NCI-H2227 (cell line): ENCODE results near the gene NOX3.
"Not testable (repeated sequence)": the region's sequence is repeated elsewhere in the genome, so short reads cannot be mapped to it uniquely, and the experiment has no call there.

Experiments
- DNase-seq: peaks from one replicate; lab custom pipeline; 2025; ENCODE audit not compliant: unreplicated experiment; lab: John Stamatoyannopoulos, UW

Gene NOX3

GRCh38 chr6:155470979-155471616 lies 15.5 kb upstream of the NOX3 start:
- not testable (repeated sequence) for DNase-seq

DNA sequence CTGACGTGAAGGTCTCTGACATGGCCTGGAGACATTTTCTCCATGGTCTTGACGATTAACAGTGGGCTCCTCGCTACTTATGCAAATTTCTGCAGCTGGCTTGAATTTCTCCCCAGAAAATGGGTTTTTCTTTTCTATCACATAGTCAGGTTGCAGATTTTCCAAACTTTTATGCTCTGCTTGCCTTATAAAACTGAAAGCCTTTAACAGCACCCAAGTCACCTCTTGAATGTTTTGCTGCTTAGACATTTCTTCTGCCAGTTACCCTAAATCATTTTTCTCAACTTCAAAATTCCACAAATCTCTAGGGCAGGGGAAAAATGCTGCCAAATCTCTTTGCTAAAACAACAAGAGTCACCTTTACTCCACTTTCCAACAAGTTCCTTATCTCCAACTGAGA lies 12.9 kb upstream of the NOX3 start:
- not testable (repeated sequence) for DNase-seq

GRCh38 chr6:155466539-155466938 lies 10.9 kb upstream of the NOX3 start:
- DNase-seq = no peak

DNA sequence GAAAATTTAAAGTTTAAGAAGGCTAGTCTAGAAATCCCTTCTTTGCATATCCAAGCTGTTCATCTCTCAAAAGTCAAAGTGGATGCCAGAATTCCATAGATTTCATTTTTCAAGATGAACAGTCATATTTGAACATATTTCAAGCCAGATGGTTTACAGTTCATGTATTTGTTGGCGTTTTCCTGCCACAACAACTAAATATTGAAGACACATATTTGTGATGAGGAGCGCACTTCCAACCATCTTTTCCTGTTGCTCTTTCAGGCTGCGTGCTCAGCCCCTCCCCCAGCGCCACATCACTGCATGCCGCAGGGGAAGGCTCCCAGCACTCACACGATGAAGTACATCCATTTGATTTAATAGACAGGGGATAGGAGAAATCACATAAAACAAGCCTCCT lies 5.9 kb upstream of the NOX3 start:
- DNase-seq = peak; percentile 3

- DNase-seq = no peak
Measured at GRCh38 chr6:155454471-155454870, 1.2 kb downstream of the NOX3 start.

- DNase-seq = no peak
Measured at GRCh38 chr6:155454008-155454407, 1.6 kb downstream of the NOX3 start.

GRCh38 chr6:155452576-155452975 lies 3.1 kb downstream of the NOX3 start:
- DNase-seq = no peak

DNA sequence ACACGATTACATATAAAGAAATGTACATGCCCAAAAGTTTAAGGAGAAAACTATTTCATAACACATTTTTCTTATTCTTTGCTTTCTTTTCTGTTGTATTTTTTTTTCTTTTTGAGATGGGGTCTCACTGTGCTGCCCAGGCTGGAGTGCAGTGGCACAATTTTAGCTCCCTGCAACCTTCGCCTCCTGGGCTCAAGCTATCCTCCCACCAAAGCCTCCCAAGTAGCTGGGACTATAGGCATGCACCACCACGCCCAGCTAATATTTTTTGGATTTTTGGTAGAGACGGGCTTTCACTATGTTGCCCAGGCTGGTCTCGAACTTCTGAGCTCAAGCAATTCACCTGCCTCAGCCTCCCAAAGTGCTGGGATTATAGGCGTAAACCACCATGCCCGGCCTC lies 4.1 kb downstream of the NOX3 start:
- DNase-seq = not testable (repeated sequence)

DNA sequence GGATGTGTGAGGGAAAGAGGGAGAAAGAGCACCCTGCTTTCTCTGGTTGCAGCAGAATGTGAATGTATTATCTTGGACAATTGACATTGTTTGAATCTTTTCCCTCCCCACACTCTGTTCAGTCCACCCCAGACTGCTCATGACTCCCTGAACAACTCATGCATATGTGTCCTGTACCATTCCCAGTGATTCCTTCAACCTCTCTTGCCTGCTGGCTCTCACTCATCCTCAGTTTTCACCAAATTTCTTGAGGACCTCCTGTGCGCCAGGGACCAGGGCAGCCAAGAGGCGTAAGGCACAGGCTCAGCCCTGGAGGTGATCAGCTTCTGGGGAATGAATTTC lies 5.4 kb downstream of the NOX3 start:
- no peak for DNase-seq

DNA sequence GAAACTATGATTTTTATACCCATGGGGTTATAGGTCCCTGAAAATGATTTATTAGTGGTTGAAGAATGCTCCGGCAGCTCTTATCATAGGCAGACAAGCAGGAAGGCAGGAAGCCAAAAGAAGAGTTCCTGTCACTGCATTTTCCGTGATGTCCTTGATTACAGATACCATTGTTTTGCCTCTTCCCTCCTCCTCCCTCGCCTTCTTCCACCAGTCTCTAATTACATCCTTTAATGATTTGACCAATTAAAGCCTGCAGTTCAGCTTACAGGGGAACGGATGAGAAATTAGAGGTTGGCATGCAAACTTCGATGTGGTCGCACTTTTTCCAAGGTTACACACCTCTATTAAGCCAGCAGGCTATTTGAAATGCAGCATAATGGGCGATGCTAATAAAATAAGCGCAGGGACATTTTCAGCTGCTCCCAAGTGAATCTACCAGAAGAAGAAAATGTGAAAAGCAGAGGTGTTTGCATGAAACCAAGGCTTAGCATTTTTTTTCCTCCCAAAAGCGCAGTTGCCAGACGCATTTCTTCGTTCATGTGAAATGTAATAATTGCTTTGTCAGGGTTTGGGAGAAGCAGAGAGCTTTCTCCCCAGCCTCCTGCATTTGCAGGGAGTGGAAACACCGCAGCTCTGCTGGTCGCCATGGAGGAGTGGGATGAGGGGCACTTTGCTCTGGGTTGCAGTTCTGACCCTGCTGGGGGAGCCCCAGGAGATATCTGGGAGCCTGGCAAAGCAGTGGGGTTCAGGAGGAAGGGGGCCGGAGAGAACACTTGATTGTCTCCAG lies 6.0 kb downstream of the NOX3 start:
- peak; percentile 8 for DNase-seq

- DNase-seq = no peak
Measured at GRCh38 chr6:155448668-155449449, 6.8 kb downstream of the NOX3 start.

DNA sequence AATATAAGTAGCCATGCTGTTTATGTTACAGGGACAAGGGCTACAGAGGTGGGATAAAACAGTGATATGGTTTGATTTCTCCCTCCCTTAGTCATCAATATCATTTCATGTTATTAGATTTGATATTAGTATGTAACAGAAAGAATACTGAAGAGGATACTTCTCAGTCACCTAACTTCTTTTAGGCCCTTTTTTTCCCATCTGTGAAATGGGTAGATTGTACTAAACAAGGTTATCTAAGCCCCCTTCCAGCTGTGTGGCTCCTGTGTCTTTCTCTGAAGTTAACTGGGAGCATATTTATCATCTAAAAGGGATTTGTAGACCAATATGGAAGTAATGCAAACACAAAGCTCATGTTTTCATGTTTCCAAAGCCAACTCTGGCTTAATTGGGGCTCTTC lies 7.7 kb downstream of the NOX3 start:
- no peak for DNase-seq

DNA sequence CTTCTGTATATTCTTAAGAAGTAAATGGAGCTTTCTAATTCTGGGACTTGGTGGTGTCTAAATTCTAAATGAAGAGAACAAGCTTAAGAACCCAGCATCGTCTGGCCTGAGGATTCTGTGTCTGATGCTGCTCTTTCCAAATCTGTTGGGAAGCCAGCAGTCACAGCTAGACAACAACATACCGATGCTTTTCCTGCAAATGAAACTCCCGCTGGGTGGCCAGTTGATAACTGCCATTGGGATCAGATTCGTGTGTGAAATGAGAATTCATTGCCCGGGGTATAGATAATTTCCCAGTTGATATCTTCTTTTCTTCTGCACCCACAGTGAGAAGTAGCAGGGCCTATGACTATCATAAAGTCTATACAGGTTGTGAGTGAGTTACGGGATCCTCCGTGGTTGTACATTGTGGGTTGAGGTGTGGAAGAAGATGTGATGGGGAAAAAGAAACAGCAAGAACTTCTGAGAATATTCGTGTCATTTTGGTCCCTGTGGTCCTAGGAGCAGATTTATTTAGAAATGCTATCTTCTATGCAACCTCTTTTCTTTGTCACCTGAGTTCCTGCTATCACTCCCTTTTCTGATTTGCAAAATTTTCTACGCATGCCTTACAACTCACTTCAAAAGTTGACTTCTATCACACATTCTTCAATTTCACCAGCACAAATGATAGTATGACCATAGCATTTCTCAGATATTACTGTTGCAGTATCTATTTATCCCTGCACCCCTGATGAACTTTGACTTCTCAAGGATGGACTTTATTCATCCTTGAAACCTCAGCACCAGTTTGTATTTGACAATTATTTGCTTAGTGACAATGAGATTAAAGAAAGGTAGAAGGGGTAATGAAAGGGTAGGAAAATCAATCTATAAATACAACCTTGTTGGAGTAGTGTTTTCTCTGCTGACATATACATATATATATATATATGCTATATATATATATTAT lies 10.4 kb downstream of the NOX3 start:
- no peak for DNase-seq

GRCh38 chr6:155444120-155444917 lies 11.3 kb downstream of the NOX3 start:
- no peak for DNase-seq

- DNase-seq = no peak
Measured at GRCh38 chr6:155443168-155443567, 12.5 kb downstream of the NOX3 start.

DNA sequence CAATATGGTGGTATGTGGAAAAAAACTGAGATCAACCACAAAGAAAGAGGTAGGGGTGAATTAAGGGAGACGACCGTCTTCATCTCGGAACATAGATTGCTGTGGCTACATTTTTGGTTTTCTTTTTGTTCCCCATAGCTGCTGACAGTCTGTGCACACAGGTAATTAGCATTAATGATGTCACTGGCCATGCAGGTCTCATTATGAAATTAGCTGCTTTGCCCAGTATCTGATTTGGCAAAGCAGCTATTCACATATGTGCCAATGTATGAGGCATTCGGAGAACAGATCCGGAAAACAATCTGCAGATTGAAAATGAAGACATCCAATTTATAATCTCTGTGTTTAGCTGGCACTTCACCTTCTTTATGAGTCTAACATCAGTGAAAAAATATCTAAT lies 13.1 kb downstream of the NOX3 start:
- no peak for DNase-seq

- DNase-seq = no peak
Measured at GRCh38 chr6:155441112-155441465, 14.6 kb downstream of the NOX3 start.

DNA sequence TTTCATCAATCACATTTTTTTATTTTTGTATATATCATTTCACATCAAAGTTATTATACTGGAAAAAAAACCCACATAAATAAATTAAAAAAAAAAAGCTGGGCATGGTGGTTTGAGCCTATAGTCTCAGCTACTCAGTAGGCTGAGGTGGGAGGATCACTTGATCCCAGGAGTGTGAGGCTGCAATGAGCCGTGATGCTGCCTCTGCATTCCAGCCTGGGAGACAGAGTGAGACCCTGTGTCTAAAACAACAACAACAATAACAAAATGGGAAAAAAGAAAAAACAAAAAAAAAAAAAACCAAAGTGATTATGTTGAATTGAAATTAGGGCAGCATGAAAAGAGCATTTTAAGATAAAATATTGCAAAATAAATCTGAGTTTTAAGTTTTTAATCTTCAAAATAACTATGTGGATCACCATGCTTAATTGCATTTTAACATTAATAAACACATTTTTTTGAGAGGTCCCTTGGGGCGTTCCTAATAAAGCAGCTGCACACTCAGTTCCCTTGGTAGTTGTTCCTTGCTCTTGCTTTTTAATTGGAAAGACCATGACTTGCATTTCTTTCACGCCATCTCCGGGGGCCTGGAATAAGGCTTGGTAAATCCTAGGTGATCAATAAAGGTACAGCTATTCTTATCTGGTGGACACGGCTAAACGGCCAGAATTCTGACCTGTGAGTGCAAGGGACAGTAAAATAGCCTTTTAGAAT lies 15.1 kb downstream of the NOX3 start:
- no peak for DNase-seq

- DNase-seq = no peak
Measured at GRCh38 chr6:155439376-155439775, 16.3 kb downstream of the NOX3 start.
